HG02973 (cell line): ENCODE results near the gene CLEC18C.
"Not testable (repeated sequence)": the region's sequence is repeated elsewhere in the genome, so short reads cannot be mapped to it uniquely, and the experiment has no call there.

Experiments
- ATAC-seq: cut with Tn5 transposase; IDR thresholded peaks from one replicate; pipeline ENCODE4 v1.9.1; 2021; ENCODE audit warnings: moderate library complexity; ENCODE audit not compliant: unreplicated experiment

The CLEC18C gene

DNA sequence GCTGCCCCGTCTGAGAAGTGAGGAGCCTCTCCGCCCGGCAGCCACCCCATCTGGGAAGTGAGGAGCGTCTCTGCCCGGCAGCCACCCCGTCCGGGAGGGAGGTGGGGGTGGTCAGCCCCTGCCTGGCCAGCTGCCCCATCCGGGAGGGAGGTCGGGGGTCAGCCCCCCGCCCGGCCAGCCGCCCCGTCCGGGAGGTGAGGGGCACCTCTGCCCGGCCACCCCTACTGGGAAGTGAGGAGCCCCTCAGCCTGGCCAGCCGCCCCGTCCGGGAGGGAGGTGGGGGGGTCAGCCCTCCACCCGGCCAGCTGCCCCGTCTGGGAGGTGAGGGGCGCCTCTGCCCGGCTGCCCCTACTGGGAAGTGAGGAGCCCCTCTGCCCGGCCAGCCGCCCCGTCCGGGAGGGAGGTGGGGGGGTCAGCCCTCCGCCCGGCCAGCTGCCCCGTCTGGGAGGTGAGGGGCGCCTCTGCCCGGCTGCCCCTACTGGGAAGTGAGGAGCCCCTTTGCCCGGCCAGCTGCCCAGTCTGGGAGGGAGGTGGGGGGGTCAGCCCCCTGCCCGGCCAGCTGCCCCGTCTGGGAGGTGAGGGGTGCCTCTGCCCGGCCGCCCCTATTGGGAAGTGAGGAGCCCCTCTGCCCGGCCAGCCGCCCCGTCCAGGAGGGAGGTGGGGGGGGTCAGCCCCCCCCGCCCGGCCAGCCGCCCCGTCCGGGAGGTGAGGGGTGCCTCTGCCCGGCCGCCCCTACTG is 31.2 kb downstream of the CLEC18C start:
- not testable (repeated sequence) for ATAC-seq

DNA sequence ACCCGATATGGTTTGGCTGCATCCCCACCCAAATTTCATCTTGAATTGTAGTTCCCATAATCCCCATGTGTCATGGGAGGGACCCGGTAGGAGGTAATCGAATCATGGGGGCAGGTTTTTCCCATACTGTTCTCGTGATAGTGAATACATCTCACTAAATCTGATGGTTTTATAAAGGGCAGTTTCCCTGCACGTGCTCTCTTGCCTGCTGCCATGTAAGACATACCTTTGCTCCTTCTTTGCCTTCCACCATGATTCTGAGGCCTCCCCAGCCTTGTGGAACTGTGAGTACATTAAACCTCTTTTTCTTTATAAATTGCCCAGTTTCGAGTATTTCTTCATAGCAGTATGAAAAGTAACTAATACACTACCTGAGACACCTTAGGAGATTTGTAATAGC is 32.8 kb downstream of the CLEC18C start:
- ATAC-seq = not testable (repeated sequence)

DNA sequence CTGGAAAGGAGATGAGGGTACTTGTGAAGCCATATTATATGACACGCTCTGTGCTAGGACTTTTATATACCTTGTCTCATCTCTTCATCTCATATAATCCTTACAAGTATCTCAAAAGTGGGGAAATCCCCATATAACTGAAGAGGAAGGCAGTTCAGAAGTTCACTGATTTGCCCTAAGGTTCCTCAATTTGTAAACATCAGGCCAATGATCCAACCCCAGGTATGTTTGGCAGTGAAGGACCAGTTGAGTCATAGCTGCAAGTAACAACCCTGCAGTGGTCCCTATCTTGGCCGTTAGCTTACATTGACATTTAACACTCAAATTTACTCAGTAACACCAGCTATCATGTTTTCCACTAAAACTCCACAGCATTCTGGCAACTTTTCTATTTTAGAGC is 45.0 kb downstream of the CLEC18C start:
- ATAC-seq = not testable (repeated sequence)

GRCh38 chr16:70222574-70222973 is 49.0 kb downstream of the CLEC18C start:
- not testable (repeated sequence) for ATAC-seq

- ATAC-seq = not testable (repeated sequence)
These were observed 49.6 kb downstream of the CLEC18C start for GRCh38 chr16:70223216-70223615.

GRCh38 chr16:70223971-70224513 is 50.5 kb downstream of the CLEC18C start:
- not testable (repeated sequence) for ATAC-seq

GRCh38 chr16:70224645-70225044 is 51.1 kb downstream of the CLEC18C start:
- not testable (repeated sequence) for ATAC-seq

- ATAC-seq = not testable (repeated sequence)
These were observed 51.8 kb downstream of the CLEC18C start for GRCh38 chr16:70225430-70225829.

DNA sequence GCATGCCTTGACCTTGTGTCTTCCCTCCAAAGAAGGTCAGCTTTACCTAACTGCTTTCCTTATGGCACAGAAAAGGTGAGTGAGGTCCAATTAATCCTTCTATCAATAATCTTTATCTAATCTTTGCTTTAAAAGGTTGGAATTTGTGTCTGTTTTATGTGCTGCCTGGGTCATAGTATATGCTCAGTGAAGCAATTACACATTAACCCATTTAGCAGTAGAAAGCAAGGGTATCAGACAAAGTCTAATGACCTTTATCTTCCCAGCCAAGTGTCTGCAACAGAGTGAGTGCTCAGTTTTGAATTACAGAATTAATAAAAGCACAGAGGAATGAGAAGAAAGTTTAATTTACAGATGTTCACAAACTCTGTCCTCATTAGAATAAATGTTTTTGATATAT is 52.4 kb downstream of the CLEC18C start:
- ATAC-seq = not testable (repeated sequence)

DNA sequence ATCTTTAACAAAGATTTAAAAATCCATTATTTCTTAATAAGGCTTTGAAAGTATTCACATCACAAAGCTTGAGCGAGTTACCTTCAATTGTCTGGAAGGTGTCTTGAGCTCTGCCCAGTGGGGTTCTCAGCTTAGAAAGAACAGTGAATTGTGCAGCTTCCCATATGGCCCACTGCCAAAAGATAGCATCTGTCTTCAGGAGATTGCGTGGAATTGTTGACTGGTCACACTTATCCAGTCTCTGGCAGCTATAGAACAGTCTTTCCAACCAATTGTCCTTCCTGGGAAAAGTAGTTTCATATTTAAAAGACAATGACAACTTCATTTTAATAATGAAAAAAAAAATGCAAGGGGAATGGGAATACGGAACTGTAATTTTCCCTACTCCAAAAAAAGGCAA is 58.2 kb downstream of the CLEC18C start:
- not testable (repeated sequence) for ATAC-seq
